ENCODE data around the gene CYBRD1.
"Not testable (repeated sequence)": the region's sequence is repeated elsewhere in the genome, so short reads cannot be mapped to it uniquely, and the experiment has no call there.

The CYBRD1 gene

DNA sequence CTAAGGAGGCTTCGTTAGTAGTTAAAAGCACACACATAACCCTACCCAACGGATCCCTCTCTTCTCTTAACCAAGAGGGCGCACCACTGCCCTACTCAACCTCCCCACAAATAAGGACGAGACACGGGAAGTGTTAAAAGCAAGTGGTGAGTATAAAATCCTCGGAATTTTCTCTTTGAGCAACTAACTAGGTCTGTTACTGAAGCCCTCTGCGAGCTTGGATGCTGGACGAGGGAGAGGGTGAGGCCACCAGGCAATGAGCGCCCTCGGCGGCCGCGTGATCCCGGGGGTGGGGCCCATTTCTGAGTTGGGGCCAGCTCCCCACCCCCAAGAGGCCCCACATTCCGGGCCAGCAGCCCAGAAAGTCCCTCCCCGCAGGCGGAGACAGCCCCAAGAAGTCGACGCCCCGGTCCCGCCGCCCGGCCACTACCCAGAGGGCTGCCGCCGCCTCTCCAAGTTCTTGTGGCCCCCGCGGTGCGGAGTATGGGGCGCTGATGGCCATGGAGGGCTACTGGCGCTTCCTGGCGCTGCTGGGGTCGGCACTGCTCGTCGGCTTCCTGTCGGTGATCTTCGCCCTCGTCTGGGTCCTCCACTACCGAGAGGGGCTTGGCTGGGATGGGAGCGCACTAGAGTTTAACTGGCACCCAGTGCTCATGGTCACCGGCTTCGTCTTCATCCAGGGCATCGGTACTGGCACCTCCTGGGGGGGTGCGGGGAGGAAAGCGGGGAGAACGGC is at the start of gene CYBRD1:
CYBRD1 (plus strand) TSS at position 423 of the 736 bp plus-strand sequence; CDS start at position 495, 72 bp downstream.
- peak; percentile 95 for DNase-seq (ENCODE audit: low read depth)

DNA sequence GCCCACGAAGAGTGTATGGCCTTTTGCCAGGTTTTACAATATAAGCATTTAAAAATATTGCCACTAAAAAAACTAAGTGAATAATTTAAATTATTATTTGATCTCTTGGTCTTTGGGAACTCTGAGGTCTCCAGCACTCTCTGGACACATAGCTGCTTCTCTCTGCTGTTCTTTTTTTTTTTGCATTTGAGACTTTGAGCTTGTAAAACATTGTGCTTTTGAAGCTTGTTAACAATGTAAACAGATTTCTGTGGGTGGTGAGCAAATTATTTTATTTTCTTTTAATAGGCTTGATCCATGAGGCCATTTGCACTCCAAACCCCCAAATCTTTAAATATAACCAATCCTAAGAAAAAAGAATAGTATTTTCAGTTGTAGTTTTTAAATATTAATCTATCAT is 46.3 kb upstream of the CYBRD1 start:
- no peak for DNase-seq (ENCODE audit: low read depth)

DNA sequence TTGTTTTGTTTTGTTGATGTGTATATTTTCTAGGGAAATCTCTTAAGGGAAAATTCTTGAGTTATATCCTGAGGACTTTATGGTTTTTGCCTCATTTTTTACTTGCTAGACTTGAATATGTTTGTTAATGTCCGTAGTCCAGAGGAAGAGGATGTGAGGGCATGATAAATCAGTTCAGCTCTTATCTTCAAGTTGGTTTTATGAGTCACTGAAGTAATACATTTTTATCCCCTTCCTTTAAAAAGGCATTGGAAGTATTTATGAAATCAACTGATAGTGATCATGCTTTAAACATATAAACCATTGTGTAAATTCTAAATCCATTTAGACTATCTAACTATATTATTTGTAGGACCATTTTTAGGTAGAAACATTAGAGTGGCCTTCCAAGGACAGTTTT is 43.9 kb upstream of the CYBRD1 start:
- no peak for DNase-seq (ENCODE audit: low read depth)

DNA sequence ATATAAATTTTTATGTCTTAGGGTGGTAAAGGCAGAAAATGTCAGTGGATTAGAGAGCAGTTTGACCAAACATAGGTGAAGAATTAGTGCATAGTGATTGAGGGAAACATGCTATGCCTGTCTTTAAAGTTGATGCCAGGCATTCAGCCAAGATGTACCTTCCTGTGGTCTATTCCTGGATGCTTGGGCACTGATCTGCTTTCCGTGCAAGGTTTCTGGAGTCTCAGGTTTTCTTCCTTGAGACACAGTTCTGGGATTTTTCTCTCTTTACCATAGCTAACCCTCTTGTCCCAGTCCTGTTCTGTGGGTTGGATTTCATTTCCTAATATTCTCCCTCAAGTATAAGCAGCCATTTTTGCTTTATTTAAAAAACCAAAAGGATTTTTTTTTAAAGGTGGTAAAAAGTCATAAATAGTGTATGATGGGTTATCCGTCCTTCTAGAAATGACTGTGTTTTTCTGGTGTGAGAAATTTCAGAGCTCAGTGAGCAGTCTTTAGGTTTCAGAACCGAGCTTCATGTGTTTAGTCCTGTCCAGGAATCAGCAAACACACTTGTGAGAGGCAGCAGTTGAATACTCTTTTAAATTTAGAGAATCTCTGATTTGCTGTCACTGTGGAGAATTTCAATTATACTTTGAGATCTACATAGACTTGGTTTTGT is 43.0 kb upstream of the CYBRD1 start:
- DNase-seq (ENCODE audit: low read depth) = no peak

DNA sequence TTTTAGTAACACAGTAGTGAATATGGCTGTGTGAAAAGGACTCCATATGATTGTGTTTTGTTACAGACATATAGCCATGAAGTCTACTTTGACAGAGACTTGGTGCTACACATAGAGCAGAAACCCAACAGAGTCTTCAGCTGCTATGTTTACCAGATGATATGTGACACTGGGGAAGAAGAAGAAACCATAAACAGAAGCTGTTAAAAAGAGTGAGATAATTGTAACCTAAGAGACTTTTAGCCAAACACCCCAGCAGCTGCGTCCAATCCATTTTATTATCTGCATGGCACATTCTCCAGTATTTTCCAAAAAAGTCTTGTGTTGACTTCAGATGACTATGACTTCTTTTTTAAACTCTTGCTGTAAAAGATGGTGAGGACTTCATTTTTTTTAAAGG is 41.4 kb upstream of the CYBRD1 start:
- DNase-seq (ENCODE audit: low read depth) = no peak

DNA sequence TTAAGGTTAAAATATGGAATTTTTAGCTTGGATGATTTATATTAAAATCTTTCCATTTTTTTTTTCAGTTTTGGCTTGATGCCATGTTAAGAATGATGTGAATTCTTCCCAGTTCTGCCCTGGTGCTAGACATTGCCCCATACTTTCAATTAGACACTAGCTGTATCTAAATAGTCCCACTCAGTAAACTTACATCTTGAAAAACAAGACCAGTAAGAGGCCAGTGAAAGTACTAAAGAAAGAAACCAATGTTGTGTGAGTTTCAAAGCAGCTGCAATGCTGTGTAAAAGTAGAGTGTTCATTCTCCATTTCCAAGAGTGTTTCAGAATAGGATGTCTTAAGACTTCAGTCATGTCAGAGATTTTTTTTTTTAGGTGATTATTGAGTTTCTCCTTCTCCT is 40.0 kb upstream of the CYBRD1 start:
- DNase-seq (ENCODE audit: low read depth) = no peak

- no peak for DNase-seq (ENCODE audit: low read depth)
Measured at GRCh38 chr2:171482877-171483276, 39.4 kb upstream of the CYBRD1 start.

- no peak for DNase-seq (ENCODE audit: low read depth)
Measured at GRCh38 chr2:171483793-171484192, 38.5 kb upstream of the CYBRD1 start.

DNA sequence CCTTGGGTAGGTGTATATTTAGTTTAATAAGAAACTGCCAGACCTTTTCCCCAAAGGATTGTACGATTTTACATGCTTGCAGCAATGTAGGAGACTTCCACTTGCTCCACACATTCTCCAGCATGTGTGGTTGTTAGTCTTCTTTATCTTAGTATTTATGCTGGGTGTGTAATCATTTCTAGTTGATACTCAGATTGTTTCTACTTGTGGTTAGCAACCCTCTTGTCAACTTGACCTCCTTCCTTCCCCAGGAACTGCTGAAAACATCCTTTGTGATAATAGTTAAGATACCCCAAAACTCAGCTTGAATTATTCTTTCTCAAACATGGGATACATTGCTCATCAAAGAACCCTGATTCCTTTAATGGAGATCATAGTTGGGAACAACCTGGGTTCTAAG is 37.2 kb upstream of the CYBRD1 start:
- DNase-seq (ENCODE audit: low read depth) = no peak

DNA sequence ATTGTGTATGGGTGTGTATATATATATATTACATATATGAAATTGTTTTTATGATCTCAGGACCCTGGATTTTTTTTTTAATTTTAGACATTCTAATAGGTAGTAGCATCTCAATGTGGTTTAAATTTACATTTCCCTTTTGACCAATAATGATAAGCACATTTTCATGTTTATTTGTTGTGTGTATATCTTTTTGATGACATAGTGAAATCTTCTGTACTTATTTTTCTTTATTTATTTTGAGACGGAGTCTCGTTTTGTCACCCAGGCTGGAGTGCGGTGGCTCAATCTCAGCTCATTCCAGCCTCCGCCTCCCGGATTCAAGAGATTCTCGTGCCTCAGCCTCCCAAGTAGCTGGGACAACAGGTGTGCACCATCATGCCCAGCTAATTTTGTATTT is 35.1 kb upstream of the CYBRD1 start:
- no peak for DNase-seq (ENCODE audit: low read depth)

DNA sequence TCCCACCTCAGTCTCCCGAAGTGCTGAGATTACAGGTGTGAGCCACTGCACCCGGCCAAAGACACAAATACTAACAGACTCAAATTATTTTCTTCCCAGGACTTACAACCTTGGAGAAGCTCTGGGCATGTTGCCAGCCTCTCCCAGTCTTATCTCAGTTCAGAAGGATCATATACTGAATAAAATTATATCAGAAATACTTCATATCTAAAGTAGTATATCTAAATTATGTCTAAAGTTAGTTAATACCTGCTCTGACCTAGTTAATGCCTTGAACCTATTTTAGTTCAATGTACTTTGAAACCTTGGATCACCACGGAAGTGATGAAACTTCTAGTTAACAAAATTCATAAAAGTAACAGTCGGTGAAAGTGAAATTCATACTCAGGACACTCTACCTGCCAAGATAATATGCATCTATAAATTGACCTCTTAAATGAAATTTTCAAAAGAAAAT is 34.4 kb upstream of the CYBRD1 start:
- no peak for DNase-seq (ENCODE audit: low read depth)

DNA sequence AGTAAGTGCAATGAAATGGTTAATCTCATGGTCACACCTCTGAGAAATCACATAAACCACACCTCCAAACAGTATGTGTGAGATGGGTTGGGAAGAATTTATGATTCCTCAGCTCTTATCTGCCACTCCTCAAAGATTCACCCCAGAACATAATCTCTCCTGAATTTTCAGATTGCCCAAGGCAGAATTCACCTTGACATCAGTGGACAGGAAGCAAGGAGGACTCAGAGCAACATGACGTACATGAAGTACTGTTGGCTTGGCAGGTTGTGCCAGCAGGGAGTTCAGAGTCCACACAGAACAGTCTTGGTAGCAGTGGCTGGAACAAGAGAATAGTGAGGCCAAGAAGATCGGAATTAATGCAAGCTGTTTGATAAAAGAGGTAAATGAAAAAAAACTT is 31.7 kb upstream of the CYBRD1 start:
- DNase-seq (ENCODE audit: low read depth) = no peak

- no peak for DNase-seq (ENCODE audit: low read depth)
Measured at GRCh38 chr2:171491292-171491691, 31.0 kb upstream of the CYBRD1 start.

DNA sequence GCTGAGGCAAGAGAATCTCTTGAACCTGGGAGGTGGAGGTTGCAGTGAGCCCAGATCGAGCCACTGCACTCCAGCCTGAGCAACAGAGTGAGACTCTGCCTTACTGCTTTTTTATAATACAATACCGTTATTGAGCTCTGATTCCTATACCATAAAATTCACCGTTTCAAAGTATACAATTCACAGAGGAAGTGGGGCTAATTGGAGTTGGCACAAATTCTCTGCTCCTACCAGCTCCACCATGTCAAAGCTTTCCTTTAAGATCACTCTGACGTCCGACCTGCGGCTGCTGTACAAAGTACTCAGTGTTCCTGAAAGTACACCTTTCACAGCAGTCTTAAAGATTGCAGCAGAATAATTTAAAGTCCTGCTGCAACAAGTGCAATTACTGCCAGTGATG is 29.6 kb upstream of the CYBRD1 start:
- DNase-seq (ENCODE audit: low read depth) = no peak

DNA sequence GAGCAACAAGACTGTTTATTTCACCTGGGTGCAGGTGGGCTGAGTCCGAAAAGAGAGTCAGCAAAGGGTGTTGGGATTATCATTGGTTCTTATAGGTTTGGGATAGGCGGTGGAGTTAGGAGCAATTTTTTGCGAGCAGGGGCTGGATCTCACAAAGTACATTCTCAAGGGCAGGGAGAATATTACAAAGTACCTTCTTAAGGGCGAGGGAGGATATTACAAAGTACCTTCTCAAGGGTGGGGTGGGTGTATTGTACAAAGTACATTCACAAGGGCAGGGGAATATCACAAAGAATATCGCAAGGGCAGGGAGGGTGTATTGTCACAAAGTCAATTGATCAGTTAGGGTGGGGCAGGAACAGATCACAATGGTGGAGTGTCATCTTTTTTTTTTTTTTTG is 24.6 kb upstream of the CYBRD1 start:
- not testable (repeated sequence) for DNase-seq (ENCODE audit: low read depth)

GRCh38 chr2:171505374-171505773 is 16.9 kb upstream of the CYBRD1 start:
- DNase-seq (ENCODE audit: low read depth) = no peak

DNA sequence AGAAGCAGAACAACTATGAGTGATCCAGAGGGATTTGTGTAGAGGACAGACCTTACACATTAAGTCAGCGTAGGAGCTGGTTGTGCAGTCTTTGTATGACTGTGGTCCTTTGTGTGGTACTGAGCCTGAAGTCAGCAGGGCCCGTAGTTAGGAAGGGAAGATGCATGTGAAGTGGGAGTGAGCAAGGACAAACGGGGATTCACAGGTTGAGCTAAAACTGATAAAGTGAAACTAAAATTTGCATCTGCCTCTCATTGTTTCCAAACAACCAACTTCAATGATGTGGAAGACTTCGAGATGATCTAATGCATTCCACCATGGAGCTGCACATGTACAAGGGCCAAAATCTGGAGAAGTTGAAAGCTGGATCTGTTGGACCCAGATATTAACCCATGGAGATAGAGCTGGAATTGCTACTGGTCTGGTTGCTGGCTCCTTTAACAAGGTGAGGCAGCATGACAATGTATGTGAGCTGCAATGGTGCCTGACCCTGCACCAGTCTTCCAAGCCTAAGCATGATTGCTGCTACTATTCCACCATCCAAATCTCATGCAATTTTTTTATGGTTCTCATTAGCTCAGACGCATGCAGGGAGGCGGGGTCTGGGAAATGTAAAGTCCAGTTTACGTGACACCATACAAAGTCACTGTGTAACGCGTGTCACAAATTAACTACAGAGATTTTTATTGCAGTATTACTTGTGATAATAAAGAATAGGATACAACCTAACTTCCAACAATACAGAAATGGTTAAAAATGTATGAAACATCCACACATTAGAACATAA is 12.1 kb upstream of the CYBRD1 start:
- no peak for DNase-seq (ENCODE audit: low read depth)

DNA sequence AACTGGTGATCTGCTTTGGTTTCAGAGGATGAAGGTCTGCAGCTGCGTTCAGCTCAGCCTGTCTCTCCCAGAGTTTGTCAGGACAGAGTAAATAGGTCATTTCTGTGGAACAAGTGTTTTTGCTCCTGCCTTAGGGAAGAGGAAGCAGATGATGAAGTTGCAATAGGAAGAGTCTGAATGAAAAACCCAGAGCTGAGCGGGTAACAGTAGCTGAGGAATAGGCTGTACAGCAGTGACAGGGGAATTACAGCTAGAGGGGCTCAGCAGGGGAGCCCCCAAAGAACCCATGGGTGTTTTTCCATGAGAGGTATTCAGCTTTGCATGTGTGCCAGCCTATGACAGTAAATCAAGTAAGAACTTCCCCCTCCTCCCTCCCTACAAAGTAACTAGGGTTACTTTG is 10.3 kb upstream of the CYBRD1 start:
- no peak for DNase-seq (ENCODE audit: low read depth)

GRCh38 chr2:171512683-171513195 is 9.5 kb upstream of the CYBRD1 start:
- DNase-seq (ENCODE audit: low read depth) = no peak

DNA sequence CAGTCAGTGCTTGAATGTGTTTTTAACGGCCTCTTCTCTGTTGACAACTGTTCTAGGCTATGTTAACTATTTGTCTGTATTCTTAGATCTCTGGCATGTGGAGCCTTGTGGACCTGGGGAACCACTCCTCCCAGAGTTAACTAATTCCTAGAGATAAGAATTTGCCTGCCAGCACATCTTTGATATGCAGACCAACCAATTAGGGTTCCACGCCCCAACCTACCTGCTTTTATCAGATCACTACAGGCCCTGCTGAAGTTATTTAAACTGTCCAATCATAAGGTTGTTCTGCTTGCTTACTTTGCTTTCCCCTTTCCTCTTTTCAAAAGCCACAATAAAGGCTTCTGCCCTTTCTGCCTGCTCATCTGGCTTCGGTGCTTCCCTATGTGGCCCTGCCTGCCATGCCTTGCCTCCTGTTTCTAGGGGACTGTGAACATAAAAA is 8.5 kb upstream of the CYBRD1 start:
- no peak for DNase-seq (ENCODE audit: low read depth)

DNA sequence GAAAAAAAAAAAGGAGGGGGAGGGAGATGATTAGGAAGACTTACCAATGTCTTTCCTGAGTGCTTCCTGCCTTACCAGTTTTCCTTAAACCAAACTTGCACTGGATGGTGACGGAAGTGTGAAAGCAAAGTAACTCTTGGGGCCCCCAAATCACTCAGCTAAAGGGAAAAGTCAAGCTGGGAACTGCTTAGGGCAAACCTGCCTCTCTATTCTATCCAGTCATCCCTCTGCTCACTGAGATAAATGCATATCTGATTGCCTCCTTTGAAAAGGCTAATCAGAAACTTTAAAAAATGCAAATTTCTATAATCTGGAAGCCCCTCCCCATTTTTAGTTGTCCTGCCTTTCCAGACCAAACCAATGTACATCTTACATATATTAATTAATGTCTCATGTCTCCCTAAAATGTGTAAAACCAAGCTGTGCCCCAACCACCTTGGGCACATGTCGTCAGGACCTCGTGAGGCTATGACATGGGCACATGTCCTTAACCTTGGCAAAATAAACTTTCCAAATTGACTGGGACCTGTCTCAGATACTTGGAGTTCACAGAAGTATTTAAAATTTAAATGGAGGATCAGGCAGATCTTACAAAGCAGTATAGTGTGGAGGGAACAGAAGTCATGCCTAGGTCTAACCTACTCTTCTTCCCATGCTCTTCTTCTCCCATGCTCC is 7.2 kb upstream of the CYBRD1 start:
- DNase-seq (ENCODE audit: low read depth) = no peak

DNA sequence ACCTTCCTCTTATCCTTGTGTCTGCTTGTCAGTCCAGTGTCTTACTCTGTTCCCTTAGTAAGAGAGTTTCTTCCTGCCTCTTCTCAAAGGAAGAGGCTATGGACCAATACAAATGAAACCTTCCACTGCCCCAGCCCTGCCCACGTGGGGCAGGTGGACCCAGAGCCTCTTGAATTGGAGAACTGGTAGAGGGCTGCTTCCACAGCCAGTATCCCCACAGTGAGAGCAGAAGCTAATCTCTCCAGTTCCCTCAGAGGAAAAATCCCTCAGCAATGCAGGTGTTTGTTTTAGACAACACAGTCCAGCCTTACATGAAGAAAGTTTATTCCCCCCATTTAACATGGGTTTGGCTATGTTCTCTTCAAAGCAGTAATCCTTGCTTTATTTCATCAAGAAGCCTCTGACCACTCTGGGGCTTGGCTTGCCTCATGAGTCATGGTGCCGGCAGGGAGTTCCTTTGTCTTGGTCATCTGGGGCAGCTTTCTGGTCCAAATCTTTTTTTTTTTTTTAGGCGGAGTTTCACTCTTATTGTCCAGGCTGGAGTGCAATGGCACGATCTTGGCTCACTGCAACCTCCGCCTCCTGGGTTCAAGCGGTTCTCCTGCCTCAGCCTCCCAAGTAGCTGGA is 6.5 kb upstream of the CYBRD1 start:
- peak; percentile 66 for DNase-seq (ENCODE audit: low read depth)

All from fibroblast of gingiva (primary cell).